Calu3 (cell line): ENCODE measurements around the gene PCSK6. TPM values are rescaled to one million over a fixed set of nuclear protein-coding genes. Genes with fewer than 3 reads are reported as not detected.

ENCODE experiments used
- BruUV-seq: library from RNA; stranded (reverse); fragments of 400-500 nt; replicated peaks from 2 replicates; lab custom pipeline; 2021; lab: Mats Ljungman, UMichigan
- CTCF ChIA-PET: fragments of 300-600 bp; sonication (Branson Sonifier 250); formaldehyde crosslinking; loops from one replicate; lab custom pipeline; 2022; ENCODE audit warnings: antibody characterized with exemption; lab: Charles Lee
- DNase-seq: peaks from one replicate; pipeline ENCODE4 v3.0.0; 2022
- H3K27ac Mint-ChIP-seq: one replicate; pipeline ENCODE4 v1.8.0; 2022; ENCODE audit warnings: mixed read lengths; ENCODE audit not compliant: unreplicated experiment
- H3K27me3 Mint-ChIP-seq: one replicate; pipeline ENCODE4 v1.8.0; 2022; ENCODE audit warnings: mixed read lengths; ENCODE audit not compliant: unreplicated experiment
- H3K36me3 Mint-ChIP-seq: one replicate; pipeline ENCODE4 v1.8.0; 2022; ENCODE audit warnings: mild to moderate bottlenecking, moderate library complexity, mixed read lengths; ENCODE audit not compliant: insufficient read depth, unreplicated experiment
- H3K4me1 Mint-ChIP-seq: one replicate; pipeline ENCODE4 v1.8.0; 2022; ENCODE audit warnings: mild to moderate bottlenecking, low read depth, mixed read lengths; ENCODE audit not compliant: unreplicated experiment
- H3K4me3 Mint-ChIP-seq: one replicate; pipeline ENCODE4 v1.8.0; 2022; ENCODE audit warnings: mild to moderate bottlenecking, low read depth, moderate library complexity, mixed read lengths; ENCODE audit not compliant: unreplicated experiment
- H3K9me3 Mint-ChIP-seq: one replicate; pipeline ENCODE4 v1.8.0; 2022; ENCODE audit warnings: low read depth, mixed read lengths; ENCODE audit not compliant: unreplicated experiment
- CTCF ChIP-seq: fragments of 200-600 bp; IDR thresholded peaks from one replicate; pipeline ENCODE4 v1.8.0; 2022; ENCODE audit warnings: antibody characterized with exemption; ENCODE audit not compliant: unreplicated experiment
- intact Hi-C: fragments of 100-400 bp; cut with micrococcal nuclease; formaldehyde crosslinking; loops from one replicate; pipeline ENCODE4 v1.10.0; 2022; ENCODE audit not compliant: unreplicated experiment
- total RNA-seq: library from RNA; stranded (reverse); gene quantifications from 2 replicates; pipeline ENCODE4 v1.2.3, GENCODE V29; 2022

Gene PCSK6
- total RNA-seq, 1 experiment from 2014 or later: 5.1 TPM

DNA sequence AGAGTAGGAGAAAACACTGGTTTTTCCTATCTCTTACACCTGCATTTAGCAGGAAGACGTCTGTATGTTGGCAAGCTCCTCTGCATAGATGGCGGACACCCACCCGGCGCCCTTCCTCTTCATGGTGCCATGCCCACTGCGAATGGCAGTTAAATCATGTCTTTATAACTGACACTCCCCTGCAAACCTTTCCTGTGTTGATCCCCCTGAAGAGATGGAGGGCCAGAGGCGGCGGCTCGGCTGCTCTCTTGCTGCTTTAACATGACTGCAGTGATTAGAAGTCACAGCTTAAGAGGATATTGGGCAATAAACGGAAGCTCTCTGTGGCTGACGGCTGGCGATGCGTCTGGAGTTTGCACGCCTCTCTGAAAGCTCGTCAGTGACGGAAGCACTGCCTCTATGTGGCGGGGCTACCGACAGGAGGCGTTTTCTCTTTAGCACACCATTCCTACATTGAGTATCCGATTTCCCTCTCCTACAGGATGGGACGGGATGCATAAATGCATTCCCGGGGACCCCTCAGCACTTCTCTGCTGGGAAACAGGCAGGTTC, 168.9 kb downstream of the PCSK6 start:
- Mint-ChIP-seq H3K27ac (no peak overlapping the region), H3K9me3 (no peaks in the 10 kb centered on the region), H3K27me3 (peaks cover 44% of the 10 kb centered on the region), H3K36me3 (no peaks in the 10 kb centered on the region), H3K4me1 (peaks cover 16% of the 10 kb centered on the region), H3K4me3 (no peak overlapping the region)
- no TSS peak for BruUV-seq
- CTCF ChIA-PET: no interaction called here
- no peak for DNase-seq
- TF ChIP-seq CTCF: no peak
- intact Hi-C loops: no loop called here

GRCh38 chr15:101318839-101319238, 170.7 kb downstream of the PCSK6 start:
- H3K27ac Mint-ChIP-seq: no peak overlapping the region
- H3K36me3 Mint-ChIP-seq: no peaks in the 10 kb centered on the region
- peaks cover under 1% of the 10 kb centered on the region for H3K4me1 Mint-ChIP-seq
- CTCF ChIA-PET: no interaction called here
- BruUV-seq: no TSS peak
- intact Hi-C loops: no loop called here
- no peak overlapping the region for H3K4me3 Mint-ChIP-seq
- peaks cover 44% of the 10 kb centered on the region for H3K27me3 Mint-ChIP-seq
- DNase-seq: no peak
- H3K9me3 Mint-ChIP-seq: no peaks in the 10 kb centered on the region
- no peak for TF ChIP-seq CTCF

- Mint-ChIP-seq H3K27ac (no peak overlapping the region), H3K4me3 (no peak overlapping the region), H3K36me3 (no peaks in the 10 kb centered on the region), H3K9me3 (no peaks in the 10 kb centered on the region), H3K27me3 (peaks cover 44% of the 10 kb centered on the region), H3K4me1 (no peaks in the 10 kb centered on the region)
- no peak for DNase-seq
- intact Hi-C loops: no loop called here
- CTCF ChIA-PET: no interaction called here
- TF ChIP-seq CTCF: no peak
- BruUV-seq: no TSS peak
Measured at GRCh38 chr15:101318147-101318819, 171.2 kb downstream of the PCSK6 start.

GRCh38 chr15:101317336-101317872, 172.1 kb downstream of the PCSK6 start:
- BruUV-seq: no TSS peak
- DNase-seq: no peak
- no peaks in the 10 kb centered on the region for H3K4me1 Mint-ChIP-seq
- no peak overlapping the region for H3K27ac Mint-ChIP-seq
- TF ChIP-seq CTCF: no peak
- CTCF ChIA-PET: no interaction called here
- no peak overlapping the region for H3K4me3 Mint-ChIP-seq
- no peaks in the 10 kb centered on the region for H3K36me3 Mint-ChIP-seq
- intact Hi-C loops: no loop called here
- peaks cover 43% of the 10 kb centered on the region for H3K27me3 Mint-ChIP-seq
- no peaks in the 10 kb centered on the region for H3K9me3 Mint-ChIP-seq
